BLaER1 (cell line): ENCODE measurements around the gene DPP6.

Source experiments
- H3K27ac ChIP-seq: shearing (Covaris generic); formaldehyde crosslinking; 2 replicates; pipeline ENCODE4 v1.8.1; 2022
- H3K27me3 ChIP-seq: shearing (Covaris generic); formaldehyde crosslinking; 2 replicates; pipeline ENCODE4 v1.8.1; 2022
- H3K36me3 ChIP-seq: shearing (Covaris generic); formaldehyde crosslinking; 2 replicates; pipeline ENCODE4 v1.8.1; 2022
- H3K4me1 ChIP-seq: shearing (Covaris generic); formaldehyde crosslinking; 2 replicates; pipeline ENCODE4 v1.8.1; 2022
- H3K4me2 ChIP-seq: shearing (Covaris generic); formaldehyde crosslinking; 2 replicates; pipeline ENCODE4 v1.8.1; 2022
- H3K4me3 ChIP-seq: shearing (Covaris generic); formaldehyde crosslinking; 2 replicates; pipeline ENCODE4 v1.8.1; 2022
- H3K9ac ChIP-seq: shearing (Covaris generic); formaldehyde crosslinking; 2 replicates; pipeline ENCODE4 v1.8.1; 2022
- H3K9me3 ChIP-seq: shearing (Covaris generic); formaldehyde crosslinking; 2 replicates; pipeline ENCODE4 v1.8.1; 2022
- H4K20me1 ChIP-seq: shearing (Covaris generic); formaldehyde crosslinking; 2 replicates; pipeline ENCODE4 v1.8.1; 2022
- Cebpa-rat ChIP-seq: shearing (Covaris generic); IDR thresholded peaks from 2 replicates; pipeline ENCODE4 v1.8.1; 2022

The DPP6 gene

DNA sequence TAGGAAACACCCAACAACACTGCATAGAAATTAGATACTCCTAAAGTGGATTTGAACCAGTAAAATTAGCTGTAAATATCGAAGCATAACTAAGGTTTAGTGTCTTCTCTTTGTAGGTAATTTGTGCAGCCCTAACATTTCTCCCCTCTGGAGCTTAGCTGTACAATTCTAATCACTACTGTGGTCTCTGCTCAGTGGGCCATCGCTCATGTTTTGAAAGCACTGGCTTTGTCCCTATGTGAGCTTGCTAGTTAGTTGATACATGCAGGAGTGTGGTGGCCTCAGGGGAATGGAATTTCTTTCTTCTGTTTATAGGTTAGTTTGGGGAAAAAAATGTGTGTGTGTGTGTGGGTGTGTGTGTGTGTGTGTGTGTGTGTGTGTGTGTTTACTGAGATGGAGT, 373.1 kb downstream of the DPP6 start:
- no peaks in the 10 kb centered on the region for H3K4me1 ChIP-seq
- H3K9ac ChIP-seq, result no peak overlapping the region
- H3K9me3 ChIP-seq, result no peaks in the 10 kb centered on the region
- H3K4me2 ChIP-seq, result no peak overlapping the region
- no peaks in the 10 kb centered on the region for H4K20me1 ChIP-seq
- H3K4me3 ChIP-seq, result no peak overlapping the region
- no peaks in the 10 kb centered on the region for H3K36me3 ChIP-seq
- H3K27ac ChIP-seq, result no peak overlapping the region
- H3K27me3 ChIP-seq, result no peaks in the 10 kb centered on the region
- TF ChIP-seq Cebpa-rat, result no peak

- H3K27ac ChIP-seq, result no peak overlapping the region
- no peaks in the 10 kb centered on the region for H3K4me1 ChIP-seq
- no peak overlapping the region for H3K4me2 ChIP-seq
- H3K9ac ChIP-seq, result no peak overlapping the region
- no peaks in the 10 kb centered on the region for H3K27me3 ChIP-seq
- no peaks in the 10 kb centered on the region for H3K36me3 ChIP-seq
- H4K20me1 ChIP-seq, result no peaks in the 10 kb centered on the region
- no peak for TF ChIP-seq Cebpa-rat
- H3K4me3 ChIP-seq, result no peak overlapping the region
- no peaks in the 10 kb centered on the region for H3K9me3 ChIP-seq
These were observed 374.6 kb downstream of the DPP6 start for GRCh38 chr7:154426778-154427177.

DNA sequence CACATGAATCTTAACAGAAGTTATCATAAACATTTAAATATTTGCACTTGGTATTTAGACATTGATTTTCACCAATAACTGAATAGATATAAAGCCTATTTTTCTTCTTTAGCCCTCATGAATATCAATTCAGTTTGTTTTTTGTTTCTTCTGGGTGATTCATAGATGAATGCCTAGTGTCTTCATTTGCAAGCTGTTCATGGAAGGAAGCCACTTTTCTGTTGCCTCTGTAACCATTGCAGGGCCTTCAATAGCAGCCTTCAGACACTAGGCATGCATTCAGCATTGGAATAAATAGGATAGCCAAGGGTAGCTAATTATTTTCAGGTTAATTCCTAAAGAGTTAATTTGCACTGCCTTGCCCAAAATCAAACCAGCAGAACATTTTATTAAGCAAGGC, 375.3 kb downstream of the DPP6 start:
- no peak overlapping the region for H3K27ac ChIP-seq
- H3K9ac ChIP-seq, result no peak overlapping the region
- no peaks in the 10 kb centered on the region for H3K4me1 ChIP-seq
- H3K27me3 ChIP-seq, result no peaks in the 10 kb centered on the region
- no peak for TF ChIP-seq Cebpa-rat
- no peak overlapping the region for H3K4me3 ChIP-seq
- H4K20me1 ChIP-seq, result no peaks in the 10 kb centered on the region
- no peak overlapping the region for H3K4me2 ChIP-seq
- no peaks in the 10 kb centered on the region for H3K9me3 ChIP-seq
- H3K36me3 ChIP-seq, result no peaks in the 10 kb centered on the region

DNA sequence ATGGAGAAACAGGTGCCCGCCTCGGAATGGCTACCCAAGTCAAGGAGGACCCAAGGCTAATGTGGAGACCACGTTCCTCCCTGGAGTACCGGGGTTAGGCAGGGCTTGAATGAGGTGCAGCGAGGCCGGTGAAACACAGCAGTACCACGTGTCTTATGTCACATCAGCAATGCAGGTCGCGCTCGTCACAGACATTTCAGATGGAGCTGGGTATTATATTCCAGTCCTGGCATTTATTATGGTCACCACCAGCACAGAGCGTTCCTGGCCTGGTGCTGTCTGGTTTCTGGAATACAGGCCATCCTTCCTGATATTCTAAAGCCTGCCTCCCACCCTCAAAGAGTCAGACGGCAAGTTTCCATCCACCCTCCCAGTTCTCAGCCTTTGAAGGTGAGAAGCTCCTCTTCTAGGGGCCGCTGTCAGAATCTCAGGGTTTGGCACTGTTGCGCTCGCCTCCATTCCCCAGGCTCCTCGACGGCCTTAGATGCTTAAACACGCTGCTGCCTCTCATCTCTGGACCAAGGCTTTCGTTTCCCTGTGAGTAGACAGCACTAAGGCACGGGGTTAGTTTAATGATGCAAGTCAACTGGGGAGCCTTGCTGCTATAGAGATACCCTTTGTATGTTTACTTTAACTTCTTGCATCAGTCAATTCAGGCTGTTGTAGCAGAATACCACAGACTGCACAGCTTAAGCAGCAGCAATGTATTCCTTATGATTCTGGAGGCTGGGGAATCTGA, 377.6 kb downstream of the DPP6 start:
- Histone ChIP-seq H3K4me1 (0 out of 2 replicates have a peak, but pooled peaks cover 4% of the 10 kb centered on the region), H3K4me2 (no peak overlapping the region), H3K27me3 (no peaks in the 10 kb centered on the region), H3K9me3 (no peaks in the 10 kb centered on the region), H3K9ac (no peak overlapping the region), H4K20me1 (no peaks in the 10 kb centered on the region), H3K36me3 (no peaks in the 10 kb centered on the region), H3K4me3 (no peak overlapping the region), H3K27ac (no peak overlapping the region)
- TF ChIP-seq Cebpa-rat, result no peak

- H3K9me3 ChIP-seq, result no peaks in the 10 kb centered on the region
- no peaks in the 10 kb centered on the region for H3K27me3 ChIP-seq
- H3K4me1 ChIP-seq, result 0 out of 2 replicates have a peak, but pooled peaks cover 4% of the 10 kb centered on the region
- H3K4me3 ChIP-seq, result no peak overlapping the region
- H3K36me3 ChIP-seq, result no peaks in the 10 kb centered on the region
- no peak overlapping the region for H3K27ac ChIP-seq
- no peak overlapping the region for H3K9ac ChIP-seq
- H3K4me2 ChIP-seq, result no peak overlapping the region
- H4K20me1 ChIP-seq, result no peaks in the 10 kb centered on the region
- no peak for TF ChIP-seq Cebpa-rat
These were observed 378.4 kb downstream of the DPP6 start for GRCh38 chr7:154430640-154431039.

GRCh38 chr7:154431045-154431444, 378.8 kb downstream of the DPP6 start:
- Histone ChIP-seq H3K36me3 (no peaks in the 10 kb centered on the region), H3K4me3 (no peak overlapping the region), H3K4me1 (0 out of 2 replicates have a peak, but pooled peaks cover 4% of the 10 kb centered on the region), H4K20me1 (no peaks in the 10 kb centered on the region), H3K27ac (no peak overlapping the region), H3K9ac (no peak overlapping the region), H3K27me3 (no peaks in the 10 kb centered on the region), H3K9me3 (no peaks in the 10 kb centered on the region), H3K4me2 (no peak overlapping the region)
- TF ChIP-seq Cebpa-rat, result no peak

GRCh38 chr7:154433632-154434598, 381.7 kb downstream of the DPP6 start:
- H3K9me3 ChIP-seq, result no peaks in the 10 kb centered on the region
- no peaks in the 10 kb centered on the region for H4K20me1 ChIP-seq
- TF ChIP-seq Cebpa-rat, result no peak
- peak overlapping the region; percentile 7; the same call in 1 of the 2 replicates for H3K4me2 ChIP-seq
- H3K27ac ChIP-seq, result no peak overlapping the region
- H3K27me3 ChIP-seq, result no peaks in the 10 kb centered on the region
- no peak overlapping the region for H3K9ac ChIP-seq
- 0 out of 2 replicates have a peak, but pooled peaks cover 4% of the 10 kb centered on the region for H3K4me1 ChIP-seq
- H3K4me3 ChIP-seq, result no peak overlapping the region
- H3K36me3 ChIP-seq, result no peaks in the 10 kb centered on the region

DNA sequence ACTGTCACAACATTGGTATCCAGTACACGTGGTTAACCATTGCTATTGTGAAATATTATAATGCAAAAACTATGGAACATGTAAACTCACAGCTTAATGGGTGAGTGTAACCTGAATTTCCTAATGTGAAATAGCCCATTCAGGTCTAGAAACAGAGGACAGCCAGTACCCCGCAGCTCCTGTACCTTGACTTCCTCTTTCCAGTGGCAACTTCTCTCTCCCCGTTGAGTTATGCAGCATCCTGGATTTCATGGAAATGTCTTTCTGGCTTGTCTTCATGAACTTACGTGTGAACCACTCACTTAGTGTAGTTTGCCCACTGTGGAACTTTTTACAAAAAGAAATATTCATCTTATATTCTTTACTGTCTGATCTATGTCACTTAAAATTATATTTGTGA, 384.4 kb downstream of the DPP6 start:
- Histone ChIP-seq H3K9me3 (no peaks in the 10 kb centered on the region), H4K20me1 (no peaks in the 10 kb centered on the region), H3K9ac (no peak overlapping the region), H3K27me3 (no peaks in the 10 kb centered on the region), H3K4me2 (no peak overlapping the region), H3K36me3 (no peaks in the 10 kb centered on the region), H3K4me1 (0 out of 2 replicates have a peak, but pooled peaks cover 4% of the 10 kb centered on the region), H3K4me3 (no peak overlapping the region), H3K27ac (no peak overlapping the region)
- TF ChIP-seq Cebpa-rat, result no peak

- H3K4me1 ChIP-seq, result 0 out of 2 replicates have a peak, but pooled peaks cover 4% of the 10 kb centered on the region
- no peaks in the 10 kb centered on the region for H3K36me3 ChIP-seq
- H3K27ac ChIP-seq, result no peak overlapping the region
- no peak overlapping the region for H3K9ac ChIP-seq
- H3K4me2 ChIP-seq, result no peak overlapping the region
- H3K27me3 ChIP-seq, result no peaks in the 10 kb centered on the region
- no peaks in the 10 kb centered on the region for H3K9me3 ChIP-seq
- TF ChIP-seq Cebpa-rat, result no peak
- no peaks in the 10 kb centered on the region for H4K20me1 ChIP-seq
- H3K4me3 ChIP-seq, result no peak overlapping the region
These were observed 385.0 kb downstream of the DPP6 start for GRCh38 chr7:154437234-154437633.
